ACC112 (cell line): Measurements from ENCODE around the gene CCDC88B.
"Not testable (repeated sequence)": the region's sequence is repeated elsewhere in the genome, so short reads cannot be mapped to it uniquely, and the experiment has no call there.

ENCODE experiments used
- H2AFZ ChIP-seq: fragments of 200-600 bp; sonication (generic); one replicate; pipeline ENCODE4 v1.6.0; 2017; ENCODE audit warnings: antibody characterized with exemption, low read length; ENCODE audit not compliant: unreplicated experiment
- H3K27ac ChIP-seq: fragments of 200-600 bp; sonication (generic); 2 replicates; pipeline ENCODE4 v1.5.1; 2014; ENCODE audit warnings: low read depth, mild to moderate bottlenecking, antibody characterized with exemption, low read length, moderate library complexity
- H3K27me3 ChIP-seq: fragments of 200-600 bp; sonication (generic); 2 replicates; pipeline ENCODE4 v1.6.1; 2014; ENCODE audit warnings: mild to moderate bottlenecking, antibody characterized with exemption, low read length, moderate library complexity, mixed read lengths; ENCODE audit not compliant: insufficient read depth
- H3K36me3 ChIP-seq: fragments of 200-600 bp; sonication (generic); 2 replicates; pipeline ENCODE4 v1.6.1; 2016; ENCODE audit warnings: mild to moderate bottlenecking, antibody characterized with exemption, low read length, moderate library complexity, mixed read lengths; ENCODE audit not compliant: insufficient read depth
- H3K4me1 ChIP-seq: fragments of 200-600 bp; sonication (generic); one replicate; pipeline ENCODE4 v1.6.1; 2016; ENCODE audit warnings: low read length, mixed read lengths; ENCODE audit not compliant: insufficient read depth, unreplicated experiment, control insufficient read depth
- H3K4me3 ChIP-seq: fragments of 200-600 bp; sonication (generic); 2 replicates; pipeline ENCODE4 v1.5.1; 2014; ENCODE audit warnings: mild to moderate bottlenecking, low read depth, low read length
- H3K79me2 ChIP-seq: fragments of 200-600 bp; sonication (generic); one replicate; pipeline ENCODE4 v1.6.0; 2016; ENCODE audit warnings: low read length; ENCODE audit not compliant: control insufficient read depth, unreplicated experiment, insufficient read depth

CCDC88B gene

DNA sequence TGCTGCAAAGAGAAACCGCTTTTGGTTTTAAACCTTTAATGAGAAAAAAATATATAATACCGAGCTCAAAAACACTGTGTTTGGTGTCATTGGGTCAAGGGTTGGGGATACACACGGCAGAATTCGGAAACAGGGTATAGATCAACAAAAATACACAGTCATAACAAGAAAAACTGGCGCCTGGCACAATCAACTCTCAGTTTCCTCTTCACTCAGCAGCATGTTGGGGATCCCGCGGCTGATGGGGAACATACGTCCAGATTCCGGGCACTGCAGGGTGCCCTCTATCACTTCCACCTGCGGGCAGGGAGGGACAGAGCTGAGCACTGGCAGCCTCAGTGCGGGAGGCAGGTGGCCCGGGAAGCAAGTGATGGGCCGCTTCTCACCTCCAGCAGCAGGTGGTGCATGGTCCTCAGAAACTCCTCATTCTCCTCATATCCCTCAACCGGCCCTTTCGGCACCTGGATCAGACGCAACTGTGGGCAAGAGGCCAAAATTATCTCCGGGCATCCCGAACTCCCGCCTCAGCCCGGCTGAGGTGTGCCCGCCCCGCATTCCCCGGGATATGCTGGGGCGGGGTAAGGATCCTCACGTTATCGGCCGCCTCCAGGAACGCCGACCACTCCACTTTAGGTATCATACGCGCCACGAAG is 23.2 kb upstream of the CCDC88B start:
- Histone ChIP-seq H3K36me3 (no peaks in the 10 kb centered on the region), H3K27ac (peak overlapping the region; percentile 95), H3K4me3 (peak overlapping the region; percentile 93), H3K4me1 (peaks cover 15% of the 10 kb centered on the region), H3K27me3 (no peaks in the 10 kb centered on the region), H3K79me2 (peaks cover 18% of the 10 kb centered on the region), H2AFZ (peak overlapping the region; percentile 27)

DNA sequence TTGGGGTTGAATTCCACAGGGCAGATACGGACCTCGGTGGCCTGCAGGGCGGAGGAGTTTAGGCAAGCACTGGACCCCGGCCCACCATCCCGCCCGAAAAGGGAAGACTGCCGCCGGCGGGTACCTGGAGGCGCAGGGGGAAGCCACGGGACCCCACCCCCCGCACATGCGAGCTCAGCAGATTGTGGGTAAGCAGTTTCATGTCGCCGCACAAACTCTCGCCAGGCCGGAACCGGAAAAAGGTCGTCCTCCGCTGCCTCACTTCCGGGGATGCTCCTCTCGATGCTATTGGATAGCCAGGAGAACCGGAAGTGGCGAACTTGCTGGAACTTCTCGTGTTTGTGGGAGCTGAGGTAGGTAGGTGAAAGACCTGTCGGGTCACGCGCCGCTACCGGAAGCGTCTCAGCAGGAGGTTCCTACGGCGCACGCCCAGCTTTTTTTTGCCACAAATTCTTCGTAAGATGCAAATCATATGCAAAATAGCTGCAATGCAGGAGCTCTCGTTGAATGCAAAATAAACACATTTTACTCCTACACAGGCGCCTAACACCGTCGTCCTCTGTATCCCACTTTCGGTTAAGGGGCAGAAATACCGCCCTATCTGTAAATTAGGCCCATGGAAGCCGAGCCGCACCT is 22.6 kb upstream of the CCDC88B start, which contains the start of gene TRMT112:
TRMT112 (minus strand) TSS at position 235 of the 636 bp plus-strand sequence; CDS start at position 202, 33 bp downstream.
- H3K4me3 ChIP-seq: peak within 1 kb of the TSS; percentile 93
- peak within 1 kb of the TSS; percentile 95 for H3K27ac ChIP-seq
- H3K36me3 ChIP-seq: no peaks in the 10 kb centered on the region
- peaks cover 18% of the 10 kb centered on the region for H3K79me2 ChIP-seq
- peaks cover 15% of the 10 kb centered on the region for H3K4me1 ChIP-seq
- peak within 1 kb of the TSS; percentile 87 for H2AFZ ChIP-seq
- H3K27me3 ChIP-seq: no peaks in the 10 kb centered on the region

GRCh38 chr11:64317961-64318765 is 21.8 kb upstream of the CCDC88B start, which contains the start of gene PRDX5:
Gene PRDX5 (plus strand): TSS chr11:64318121. CDS start chr11:64318216, 95 bp downstream.
- no peaks in the 10 kb centered on the region for H3K27me3 ChIP-seq
- peak within 1 kb of the TSS; percentile 95 for H3K27ac ChIP-seq
- peak within 1 kb of the TSS; percentile 93 for H3K4me3 ChIP-seq
- peaks cover 15% of the 10 kb centered on the region for H3K4me1 ChIP-seq
- no peaks in the 10 kb centered on the region for H3K36me3 ChIP-seq
- H2AFZ ChIP-seq: peak within 1 kb of the TSS; percentile 87
- peaks cover 18% of the 10 kb centered on the region for H3K79me2 ChIP-seq

DNA sequence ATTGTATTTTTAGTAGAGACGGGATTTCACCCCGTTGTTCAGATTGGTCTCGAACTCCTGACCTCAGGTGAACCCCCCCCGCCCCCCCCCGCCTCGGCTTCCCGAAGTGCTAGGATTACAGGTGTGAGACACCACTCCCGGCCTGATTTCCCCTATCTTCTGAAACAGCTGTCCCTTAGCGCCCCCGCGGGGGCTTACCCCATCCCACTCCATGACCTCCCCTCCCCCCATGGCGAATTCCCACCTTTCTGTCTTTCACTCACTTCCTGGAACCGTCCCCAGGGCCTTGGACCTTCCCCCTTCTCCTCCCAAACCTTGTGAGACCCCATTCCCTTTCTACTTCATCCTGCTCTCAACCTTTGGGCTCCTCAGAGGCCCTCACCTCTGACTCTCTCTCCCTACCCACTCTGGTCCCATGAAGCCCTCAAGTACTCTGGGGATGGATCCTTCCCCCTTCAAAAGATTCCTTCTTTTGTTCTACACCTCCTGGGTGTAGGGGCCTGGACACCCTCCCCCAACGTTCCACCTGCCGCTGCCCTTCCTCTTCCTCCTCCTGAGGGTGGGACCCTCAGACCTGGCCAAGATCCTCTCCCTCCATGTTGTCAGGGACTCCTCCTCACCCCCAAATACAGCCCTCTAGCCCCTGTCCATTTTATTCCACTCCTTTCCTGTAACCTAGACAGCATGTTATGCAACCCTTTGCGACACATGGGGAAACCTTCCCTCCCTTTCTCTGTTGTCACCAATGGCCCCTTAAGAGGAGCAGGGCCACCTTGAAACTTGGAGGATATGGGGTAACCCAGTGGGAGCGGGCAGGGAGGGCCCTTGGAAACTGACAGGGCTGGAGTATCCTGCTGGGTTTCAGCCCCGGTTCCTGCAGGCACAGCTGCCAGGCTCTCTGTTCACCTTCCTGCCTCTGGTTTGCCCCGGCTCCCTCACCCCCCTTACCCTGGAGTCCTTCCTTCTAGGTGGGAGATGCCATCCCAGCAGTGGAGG is 20.9 kb upstream of the CCDC88B start:
- no peak overlapping the region for H3K27ac ChIP-seq
- H3K4me3 ChIP-seq: peak overlapping the region; percentile 93
- H3K27me3 ChIP-seq: no peaks in the 10 kb centered on the region
- H3K4me1 ChIP-seq: peaks cover 11% of the 10 kb centered on the region
- no peaks in the 10 kb centered on the region for H3K36me3 ChIP-seq
- H3K79me2 ChIP-seq: peaks cover 18% of the 10 kb centered on the region
- H2AFZ ChIP-seq: no peak overlapping the region

GRCh38 chr11:64320556-64320955 is 19.4 kb upstream of the CCDC88B start:
- Histone ChIP-seq H3K27ac (no peak overlapping the region), H3K27me3 (no peaks in the 10 kb centered on the region), H3K36me3 (no peaks in the 10 kb centered on the region), H2AFZ (no peak overlapping the region), H3K4me1 (peaks cover 11% of the 10 kb centered on the region), H3K4me3 (no peak overlapping the region), H3K79me2 (peaks cover 18% of the 10 kb centered on the region)

- H2AFZ ChIP-seq: no peak overlapping the region
- no peak overlapping the region for H3K4me3 ChIP-seq
- H3K4me1 ChIP-seq: peaks cover 11% of the 10 kb centered on the region
- H3K27me3 ChIP-seq: no peaks in the 10 kb centered on the region
- peaks cover 18% of the 10 kb centered on the region for H3K79me2 ChIP-seq
- no peaks in the 10 kb centered on the region for H3K36me3 ChIP-seq
- H3K27ac ChIP-seq: no peak overlapping the region
Measured at GRCh38 chr11:64321026-64321425, 19.0 kb upstream of the CCDC88B start.

DNA sequence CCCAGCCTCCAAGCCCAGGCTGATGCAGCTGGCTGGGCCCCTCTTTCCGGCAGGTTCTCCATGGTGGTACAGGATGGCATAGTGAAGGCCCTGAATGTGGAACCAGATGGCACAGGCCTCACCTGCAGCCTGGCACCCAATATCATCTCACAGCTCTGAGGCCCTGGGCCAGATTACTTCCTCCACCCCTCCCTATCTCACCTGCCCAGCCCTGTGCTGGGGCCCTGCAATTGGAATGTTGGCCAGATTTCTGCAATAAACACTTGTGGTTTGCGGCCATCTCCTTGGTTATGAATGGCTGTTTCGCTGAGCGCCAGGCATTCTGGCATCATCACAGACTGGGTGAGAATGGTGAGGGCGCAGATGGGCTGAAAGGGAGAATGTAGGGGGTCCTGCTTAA is 18.5 kb upstream of the CCDC88B start:
- no peak overlapping the region for H3K27ac ChIP-seq
- peaks cover 13% of the 10 kb centered on the region for H3K79me2 ChIP-seq
- H3K36me3 ChIP-seq: no peaks in the 10 kb centered on the region
- H3K4me1 ChIP-seq: peaks cover 11% of the 10 kb centered on the region
- H3K4me3 ChIP-seq: no peak overlapping the region
- H2AFZ ChIP-seq: no peak overlapping the region
- no peaks in the 10 kb centered on the region for H3K27me3 ChIP-seq

DNA sequence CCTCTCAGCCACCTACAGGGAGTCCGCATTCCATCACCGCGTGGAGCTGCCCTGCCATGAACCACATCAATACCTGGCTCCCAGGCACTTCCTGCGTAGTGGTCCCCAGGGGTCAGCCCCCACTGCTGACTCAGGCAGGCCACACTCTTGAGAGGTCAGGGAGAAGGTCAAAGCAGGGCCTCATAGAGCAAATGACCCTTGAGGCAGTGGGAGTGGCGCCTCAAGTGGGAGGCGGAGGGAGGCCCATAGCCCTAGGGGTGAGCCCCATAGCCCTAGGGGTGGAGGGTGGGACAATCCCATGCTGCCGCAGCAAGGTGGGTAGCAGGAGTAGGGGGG is 17.1 kb upstream of the CCDC88B start:
- Histone ChIP-seq H3K27me3 (no peaks in the 10 kb centered on the region), H3K4me3 (no peak overlapping the region), H3K79me2 (peaks cover 12% of the 10 kb centered on the region), H2AFZ (no peak overlapping the region), H3K4me1 (peaks cover 11% of the 10 kb centered on the region), H3K36me3 (no peaks in the 10 kb centered on the region), H3K27ac (no peak overlapping the region)

GRCh38 chr11:64323373-64323772 is 16.6 kb upstream of the CCDC88B start:
- H3K36me3 ChIP-seq: no peaks in the 10 kb centered on the region
- H3K4me3 ChIP-seq: no peak overlapping the region
- H3K27me3 ChIP-seq: no peaks in the 10 kb centered on the region
- H2AFZ ChIP-seq: no peak overlapping the region
- peaks cover 11% of the 10 kb centered on the region for H3K4me1 ChIP-seq
- peaks cover 12% of the 10 kb centered on the region for H3K79me2 ChIP-seq
- H3K27ac ChIP-seq: no peak overlapping the region

DNA sequence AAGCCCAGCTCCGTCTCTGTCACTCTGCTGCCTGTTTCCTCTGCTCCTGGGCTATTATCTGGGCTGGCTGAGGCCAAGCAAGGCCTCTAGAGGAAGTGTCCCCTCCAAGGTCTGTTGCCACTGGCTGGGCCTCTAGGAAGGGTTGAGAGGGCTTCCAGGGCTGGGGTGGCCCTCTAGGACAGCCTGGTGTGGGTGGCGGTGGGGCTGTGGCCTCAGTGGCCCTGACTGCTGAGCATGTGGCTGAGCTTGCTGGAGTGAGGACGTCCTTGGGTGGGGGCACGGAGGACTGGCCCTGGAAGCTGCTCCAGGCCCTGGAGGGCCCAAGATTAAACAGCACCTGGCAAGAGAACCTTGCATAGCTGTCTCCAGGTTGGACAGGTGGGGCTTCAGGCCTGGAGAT is 16.0 kb upstream of the CCDC88B start:
- not testable (repeated sequence) for H3K27ac ChIP-seq, H3K36me3 ChIP-seq, H3K27me3 ChIP-seq, H3K4me1 ChIP-seq, H2AFZ ChIP-seq, H3K79me2 ChIP-seq, H3K4me3 ChIP-seq
